Right atrium auricular region (tissue), 2 donors: ENCODE measurements around the gene TCN1. TPM values are rescaled to one million over a fixed set of nuclear protein-coding genes. Genes with fewer than 3 reads are reported as not detected.

Experiments used
- DNase-seq: peaks from one replicate; pipeline ENCODE4 v3.0.0-alpha.2; 2019; ENCODE audit warnings: low spot score
- H3K27ac ChIP-seq, 2 donors: fragments of 200-600 bp; sonication (generic); 1 replicate in 1 of 2; 2 replicates in 1 of 2; pipeline ENCODE4 v1.5.1; 2016 to 2019
- H3K27me3 ChIP-seq, 2 donors: fragments of 200-600 bp; sonication (generic); one replicate each; pipeline versions ENCODE4 v1.5.1 to v1.6.0; 2017 to 2019
- H3K36me3 ChIP-seq: fragments of 200-600 bp; sonication (generic); one replicate; pipeline ENCODE4 v1.5.1; 2016
- H3K4me1 ChIP-seq, 2 donors: fragments of 200-600 bp; sonication (generic); one replicate each; pipeline versions ENCODE4 v1.5.1 to v1.6.0; 2017 to 2019
- H3K4me3 ChIP-seq, 2 donors: fragments of 200-600 bp; sonication (generic); 1 replicate in 1 of 2; 2 replicates in 1 of 2; pipeline ENCODE4 v1.5.1; 2017 to 2019; ENCODE audit warnings: mild to moderate bottlenecking in 1 of 2, moderate library complexity in 1 of 2
- H3K9me3 ChIP-seq, 2 donors: fragments of 200-600 bp; sonication (generic); one replicate each; pipeline ENCODE4 v1.5.1; 2019
- CTCF ChIP-seq, 2 donors: fragments of 200-600 bp; sonication (generic); IDR thresholded peaks; one replicate each; pipeline ENCODE4 v1.5.1; 2019; ENCODE audit warnings: antibody characterized with exemption in 2 of 2
- total RNA-seq, 2 donors: library from RNA; depleted of rRNA; stranded (reverse); fragments of >200 nt; gene quantifications; one replicate each; pipeline ENCODE4 v1.1.0, GENCODE V29; 2016

TCN1 gene
- total RNA-seq, 2 donors from 2014 or later = not detected

DNA sequence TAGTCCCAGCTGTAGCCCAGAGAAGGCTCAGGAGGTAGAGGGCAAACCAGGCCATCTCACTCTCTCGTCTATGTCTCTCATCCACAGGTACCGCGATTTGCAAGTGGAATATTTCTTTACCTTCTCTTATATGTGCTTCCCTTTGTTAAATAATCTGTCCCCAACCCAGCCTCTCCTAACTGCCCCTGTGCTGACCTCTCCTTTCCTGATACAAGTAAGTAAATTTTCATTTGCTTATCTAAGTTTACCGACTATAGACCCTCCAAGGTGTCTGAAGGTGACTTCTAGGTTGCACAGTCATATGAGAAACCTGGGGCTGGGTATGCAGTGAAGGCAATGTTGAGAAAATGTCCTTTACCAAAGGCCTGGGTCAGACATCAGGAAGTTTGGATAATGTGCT lies 20.9 kb downstream of the TCN1 start, which contains the start of gene CBLIF:
CBLIF (minus strand) TSS at position 101 of the 400 bp plus-strand sequence; CDS start at position 55, 46 bp downstream.
- no peak for DNase-seq
- Histone ChIP-seq H3K4me3 (no peak within 1 kb of the TSS), H3K36me3 (no peaks in the 10 kb centered on the region), H3K27ac (no peak within 1 kb of the TSS), H3K27me3 (no peaks in the 10 kb centered on the region), H3K9me3 (no peaks in the 10 kb centered on the region), H3K4me1 (no peaks in the 10 kb centered on the region)
- no peak for TF ChIP-seq CTCF (IDR thresholded peaks at IDR 0.05)

DNA sequence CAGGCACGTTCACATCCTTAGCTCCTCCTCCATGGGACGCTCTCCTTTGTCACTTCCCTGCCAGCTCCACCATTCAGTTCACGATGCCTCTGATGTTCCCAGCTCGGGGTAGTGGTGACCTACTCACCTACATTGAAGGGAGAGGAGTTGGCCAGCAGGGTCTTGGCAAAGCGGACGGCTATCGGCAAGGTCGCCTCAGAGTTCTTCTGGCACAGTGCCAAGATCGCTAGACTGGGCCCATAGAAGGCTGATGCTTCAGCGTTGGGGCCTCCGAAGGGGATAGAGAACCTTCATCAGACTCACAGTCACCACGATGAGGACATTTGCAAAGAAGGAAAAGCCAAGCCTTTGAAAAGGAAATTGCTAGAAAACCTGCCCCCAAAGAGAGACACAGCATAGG lies 24.0 kb downstream of the TCN1 start:
- no peaks in the 10 kb centered on the region for H3K36me3 ChIP-seq
- H3K4me1 ChIP-seq = peaks cover 0 to 4% of the 10 kb centered on the region in 2 donors
- no peaks in the 10 kb centered on the region for H3K27me3 ChIP-seq
- DNase-seq = no peak
- no peak overlapping the region for H3K27ac ChIP-seq
- no peak overlapping the region for H3K4me3 ChIP-seq
- TF ChIP-seq CTCF (IDR thresholded peaks at IDR 0.05) = no peak
- no peaks in the 10 kb centered on the region for H3K9me3 ChIP-seq

DNA sequence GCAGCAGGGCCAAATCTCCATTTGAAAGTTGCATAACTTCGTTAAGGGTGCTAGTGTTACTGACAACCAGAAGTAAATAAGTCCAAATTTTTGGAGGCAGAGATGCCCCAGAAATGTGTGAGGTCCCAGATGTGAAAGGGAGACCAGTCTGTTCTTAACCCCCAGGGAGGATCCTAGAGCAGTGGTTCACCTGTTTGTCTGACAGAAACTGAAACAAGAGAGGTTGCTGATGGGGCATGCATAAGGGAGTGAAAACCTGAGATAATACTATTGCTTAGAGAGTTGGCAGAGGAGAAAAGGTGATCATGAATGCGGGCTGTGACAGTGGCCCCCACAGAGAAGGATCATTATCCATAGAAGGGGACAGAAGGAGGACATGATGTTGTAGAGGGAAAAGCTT lies 24.8 kb downstream of the TCN1 start:
- no peaks in the 10 kb centered on the region for H3K36me3 ChIP-seq
- H3K4me1 ChIP-seq = peaks cover 0 to 4% of the 10 kb centered on the region in 2 donors
- H3K9me3 ChIP-seq = no peaks in the 10 kb centered on the region
- TF ChIP-seq CTCF (IDR thresholded peaks at IDR 0.05) = no peak
- no peak overlapping the region for H3K4me3 ChIP-seq
- H3K27me3 ChIP-seq = no peaks in the 10 kb centered on the region
- no peak overlapping the region for H3K27ac ChIP-seq
- DNase-seq = no peak

GRCh38 chr11:59839615-59840014 lies 26.7 kb downstream of the TCN1 start:
- no peaks in the 10 kb centered on the region for H3K27me3 ChIP-seq
- H3K9me3 ChIP-seq = no peaks in the 10 kb centered on the region
- no peaks in the 10 kb centered on the region for H3K36me3 ChIP-seq
- no peak for DNase-seq
- TF ChIP-seq CTCF (IDR thresholded peaks at IDR 0.05) = no peak
- no peak overlapping the region for H3K27ac ChIP-seq
- peaks cover 0 to 4% of the 10 kb centered on the region in 2 donors for H3K4me1 ChIP-seq
- no peak overlapping the region for H3K4me3 ChIP-seq

DNA sequence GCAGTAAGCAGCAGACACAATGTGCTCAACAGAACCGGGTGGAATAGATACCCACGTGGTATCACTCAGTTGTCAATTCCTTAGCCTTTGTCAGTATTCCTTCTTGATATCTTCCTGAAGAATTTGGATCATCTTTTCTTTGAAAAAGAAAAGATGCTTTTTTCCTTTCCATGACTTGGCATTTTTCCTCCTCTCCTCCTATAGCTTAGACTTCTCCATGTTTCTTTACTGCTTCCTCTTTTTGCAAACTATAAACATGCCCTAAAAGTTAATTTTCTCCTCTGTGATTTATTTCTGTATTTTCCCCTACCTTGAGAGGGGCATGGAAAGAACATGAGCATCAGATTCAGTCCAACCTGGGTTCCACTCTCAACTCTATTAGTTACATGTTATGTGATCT lies 32.7 kb downstream of the TCN1 start:
- H3K27me3 ChIP-seq = no peaks in the 10 kb centered on the region
- H3K4me1 ChIP-seq = no peaks in the 10 kb centered on the region
- no peaks in the 10 kb centered on the region for H3K36me3 ChIP-seq
- H3K27ac ChIP-seq = no peak overlapping the region
- H3K9me3 ChIP-seq = no peaks in the 10 kb centered on the region
- H3K4me3 ChIP-seq = no peak overlapping the region
- no peak for TF ChIP-seq CTCF (IDR thresholded peaks at IDR 0.05)
- no peak for DNase-seq

GRCh38 chr11:59829358-59829757 lies 36.9 kb downstream of the TCN1 start:
- TF ChIP-seq CTCF (IDR thresholded peaks at IDR 0.05) = no peak
- Histone ChIP-seq H3K4me1 (no peaks in the 10 kb centered on the region), H3K9me3 (no peaks in the 10 kb centered on the region), H3K27ac (no peak overlapping the region), H3K4me3 (no peak overlapping the region), H3K27me3 (no peaks in the 10 kb centered on the region), H3K36me3 (no peaks in the 10 kb centered on the region)
- no peak for DNase-seq
